ENCODE data around the gene HIBADH. TPM values are rescaled to one million over a fixed set of nuclear protein-coding genes. Genes with fewer than 3 reads are reported as not detected.

The HIBADH gene
- total and polyA plus RNA-seq, 2 of the 4 experiments (the other 2 are of a cell fraction) = 36.6 to 52.5 TPM

DNA sequence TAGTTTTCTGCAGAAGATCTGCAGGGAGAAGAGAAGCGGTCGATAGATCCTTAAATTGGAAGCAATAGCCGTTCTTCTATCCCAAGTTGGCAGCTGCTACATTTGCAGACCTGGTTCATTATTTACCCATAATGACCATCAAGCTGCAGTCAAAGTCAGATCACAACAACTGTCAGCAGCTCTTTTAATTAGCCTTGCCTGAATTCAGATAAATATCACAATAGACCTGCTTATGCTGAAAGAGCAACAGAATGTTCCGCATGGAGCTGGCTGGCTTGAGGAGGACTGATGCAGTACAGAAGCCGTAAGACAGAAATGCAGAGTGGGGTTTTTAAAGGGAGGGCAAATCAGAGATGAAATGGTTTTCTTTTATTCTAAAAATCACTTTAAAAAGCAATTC lies 109.4 kb downstream of the HIBADH start:
- Histone ChIP-seq H2AK9ac (replicated peaks; ENCODE audit: low read depth, low read length, poor library complexity) (no peak overlapping the region), H3K9ac (ENCODE audit: low read depth, low read length) (no peak overlapping the region), H3K23ac (ENCODE audit: low read depth, low read length) (no peak overlapping the region), H4K91ac (ENCODE audit: insufficient read depth, low read depth, low read length) (no peak overlapping the region), H4K5ac (ENCODE audit: low read depth, low read length) (no peak overlapping the region), H2BK5ac (ENCODE audit: low read depth, low read length, poor library complexity, severe bottlenecking) (no peak overlapping the region), H3K4me3 (ENCODE audit: insufficient read depth, low read depth, low read length) (no peak overlapping the region), H4K20me1 (ENCODE audit: insufficient read depth, low read length) (no peaks in the 10 kb centered on the region), H3K36me3 (ENCODE audit: control insufficient read depth, insufficient read depth, low read length) (no peaks in the 10 kb centered on the region), H3K4me2 (ENCODE audit: low read depth, low read length) (no peak overlapping the region), H3K56ac (ENCODE audit: extremely low read depth, insufficient read depth, low read length) (no peak overlapping the region), H3K4ac (ENCODE audit: low read depth, low read length) (no peak overlapping the region), H3K9me3 (ENCODE audit: control insufficient read depth, insufficient read depth, low read length) (no peaks in the 10 kb centered on the region), H2AFZ (replicated peaks; ENCODE audit: low read length, poor library complexity) (no peak overlapping the region), H3K27me3 (ENCODE audit: control insufficient read depth, insufficient read depth, low read length) (no peaks in the 10 kb centered on the region), H3K18ac (ENCODE audit: low read depth, low read length) (no peak overlapping the region), H3K27ac (ENCODE audit: insufficient read depth, low read length) (no peak overlapping the region), H4K8ac (ENCODE audit: low read depth in 2 of 2, low read length in 2 of 2) (no peak overlapping the region), H3K4me1 (ENCODE audit: control insufficient read depth, insufficient read depth, low read length) (no peaks in the 10 kb centered on the region), H2BK15ac (ENCODE audit: low read depth, low read length) (no peak overlapping the region), H3K14ac (replicated peaks; ENCODE audit: low read depth, low read length) (no peak overlapping the region), H2BK20ac (ENCODE audit: low read depth, low read length) (no peak overlapping the region), H3K9me1 (ENCODE audit: insufficient read depth, low read length) (no peaks in the 10 kb centered on the region), H3K79me1 (ENCODE audit: low read depth in 1 of 2, low read length in 2 of 2) (no peaks in the 10 kb centered on the region), H2BK120ac (ENCODE audit: low read depth, low read length) (no peak overlapping the region), H2AK5ac (ENCODE audit: low read depth, low read length) (no peak overlapping the region)
- no CpG with 5 or more reads among the region's 5 CpGs for WGBS, 2 experiments (ENCODE audit: extremely low coverage in 2 of 2, insufficient read length in 1 of 2)
- dilution Hi-C loops (cut with HindIII; ENCODE audit: low sequenced_read_pairs, unreplicated experiment) = no loop called here
- ChIA-PET CTCF (interaction anchor here (1.6 kb wide), 1 partner anchor 21 kb away, joined by 4 read pairs; no protein-coding TSS in a partner anchor), POLR2A (ENCODE audit: unreplicated experiment) (no interaction called here)
- TF ChIP-seq POLR2A (IDR thresholded peaks at IDR 0.05; ENCODE audit: low read depth, low read length) = no peak
- TF ChIP-seq RAD21 (IDR thresholded peaks at IDR 0.05; ENCODE audit: low read length) = no peak
- TF ChIP-seq CHD1 (IDR thresholded peaks at IDR 0.05; ENCODE audit: low read depth, low read length) = no peak
- no peak for TF ChIP-seq RCOR1 (IDR thresholded peaks at IDR 0.05; ENCODE audit: insufficient replicate concordance, low read length)
- TF ChIP-seq MXI1 (IDR thresholded peaks at IDR 0.05; ENCODE audit: borderline replicate concordance, low read depth, low read length) = no peak
- no peak for TF ChIP-seq NFE2L2 (IDR thresholded peaks at IDR 0.05; ENCODE audit: low read depth, low read length)
- no peak for TF ChIP-seq CEBPB (IDR thresholded peaks at IDR 0.05; ENCODE audit: low read depth, low read length)
- intact Hi-C loops (cut with micrococcal nuclease) = no loop called here
- BruUV-seq (replicated peaks) = no TSS peak
- in situ Hi-C loops (cut with MboI; ENCODE audit: low sequenced_read_pairs) = no loop called here
- DNase-seq = no peak
- no peak for ATAC-seq (ENCODE audit: low read depth)

All from IMR-90 (cell line).